ENCODE data around the gene APRT. TPM values are rescaled to one million over a fixed set of nuclear protein-coding genes. Genes with fewer than 3 reads are reported as not detected.

APRT gene
- total and polyA plus RNA-seq, 5 experiments from 2014 or later, result 174 to 492 (median 428) TPM

DNA sequence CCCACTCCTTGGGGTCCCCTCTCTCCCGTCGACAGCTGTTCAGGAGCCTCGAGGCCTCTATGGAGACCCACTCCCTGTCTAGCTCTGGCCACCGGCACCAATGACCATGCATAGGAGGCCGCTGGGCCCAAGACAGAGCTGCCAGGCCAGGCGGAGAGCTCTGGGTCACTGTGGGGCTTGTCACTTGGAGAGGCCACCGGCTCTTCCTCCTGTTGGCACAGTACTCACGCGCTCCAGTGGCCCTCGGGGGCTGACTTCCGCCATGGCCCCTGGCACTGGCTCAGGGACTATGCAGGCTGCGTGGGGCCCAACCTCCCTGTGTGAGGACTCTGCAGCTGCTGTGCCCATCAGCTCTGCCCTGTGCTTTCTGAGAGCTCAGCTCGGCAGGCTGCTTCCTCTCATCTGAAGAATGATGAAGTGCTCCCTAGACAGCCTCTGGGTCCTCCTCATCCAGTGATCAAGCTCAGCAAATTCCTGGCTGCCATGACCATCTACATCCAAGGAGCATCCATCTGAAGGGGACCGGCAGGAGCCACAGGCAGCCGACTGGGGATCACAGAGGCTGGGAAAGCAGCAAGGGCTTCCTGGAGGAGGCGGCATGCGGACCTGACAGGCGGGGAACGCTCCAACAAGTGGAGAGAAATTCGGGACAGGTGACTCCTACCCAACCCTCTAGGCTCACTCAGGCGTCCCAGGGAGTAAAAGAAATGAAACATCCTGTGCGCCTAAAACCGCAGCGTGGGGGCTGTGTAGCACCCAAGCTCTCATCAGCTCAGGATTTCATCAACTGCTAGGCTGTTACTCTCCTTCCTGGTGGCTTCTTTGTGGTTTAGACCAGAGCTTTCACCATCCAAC is 28.2 kb upstream of the APRT start:
- Mint-ChIP-seq H3K9me3 (no peaks in the 10 kb centered on the region), H3K36me3 (peaks cover 0 to 11% (median 7%) of the 10 kb centered on the region in 3 donors), H3K27ac (no peak overlapping the region), H3K27me3 (no peaks in the 10 kb centered on the region), H3K4me3 (no peak overlapping the region), H3K4me1 (no peaks in the 10 kb centered on the region)
- POLR2A ChIA-PET, result interaction anchor here (1.0 kb wide), 1 partner anchor 28 kb away, joined by 4 read pairs; the partner anchor contains the start of gene APRT
- no peak for ATAC-seq
- no peak for DNase-seq

DNA sequence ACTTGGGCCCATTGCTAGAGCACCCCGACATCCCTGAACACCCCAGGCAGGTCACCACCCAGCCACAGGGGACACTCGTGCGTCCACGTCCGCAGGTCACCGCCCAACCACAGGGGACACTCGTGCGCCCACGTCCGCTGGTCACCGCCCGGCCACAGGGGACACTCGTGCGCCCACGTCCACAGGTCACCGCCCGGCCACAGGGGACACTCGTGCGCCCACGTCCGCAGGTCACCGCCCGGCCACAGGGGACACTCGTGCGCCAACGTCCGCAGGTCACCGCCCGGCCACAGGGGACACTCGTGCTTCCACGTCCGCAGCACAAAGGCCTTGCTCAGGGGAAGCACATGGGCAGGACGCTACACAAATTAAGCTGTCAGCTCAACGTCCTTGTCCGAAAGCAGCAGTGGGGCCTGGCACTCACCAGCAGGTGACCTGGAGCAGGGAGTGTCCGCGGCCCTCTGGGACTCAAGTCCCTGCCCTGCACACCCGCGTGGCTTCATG is 27.4 kb upstream of the APRT start:
- no peaks in the 10 kb centered on the region for H3K9me3 Mint-ChIP-seq
- H3K4me3 Mint-ChIP-seq, result no peak overlapping the region
- H3K27me3 Mint-ChIP-seq, result no peaks in the 10 kb centered on the region
- POLR2A ChIA-PET, result interaction anchor here (1.0 kb wide), 1 partner anchor 27 kb away, joined by 4 read pairs; the partner anchor contains the start of gene APRT
- no peak overlapping the region for H3K27ac Mint-ChIP-seq
- H3K4me1 Mint-ChIP-seq, result no peaks in the 10 kb centered on the region
- peaks cover 0 to 11% (median 8%) of the 10 kb centered on the region in 3 donors for H3K36me3 Mint-ChIP-seq
- ATAC-seq (no peak), DNase-seq (no peak)

DNA sequence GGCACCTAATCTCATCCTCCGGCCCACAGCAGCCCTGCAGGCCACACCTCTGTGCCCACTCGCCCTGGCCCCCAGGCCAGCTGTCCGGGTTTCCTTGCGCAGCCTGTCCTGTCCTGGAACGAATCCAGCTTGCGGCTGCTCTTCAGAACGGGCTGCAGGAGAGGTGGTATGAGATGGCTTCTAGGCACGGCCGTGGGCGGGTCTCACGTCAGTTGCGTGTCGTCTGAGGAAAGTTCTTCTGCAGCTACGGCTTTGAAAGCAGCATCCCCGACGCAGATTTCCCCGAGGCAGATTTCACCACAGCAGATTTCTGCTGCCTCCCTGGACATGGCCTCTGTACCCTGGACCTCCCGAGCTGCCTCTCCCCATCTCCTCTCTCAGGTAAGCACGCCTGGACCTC is 26.8 kb upstream of the APRT start:
- Mint-ChIP-seq H3K4me3 (no peak overlapping the region), H3K9me3 (no peaks in the 10 kb centered on the region), H3K4me1 (no peaks in the 10 kb centered on the region), H3K27me3 (no peaks in the 10 kb centered on the region), H3K36me3 (peaks cover 0 to 8% (median 8%) of the 10 kb centered on the region in 3 donors), H3K27ac (no peak overlapping the region)
- ATAC-seq (no peak), DNase-seq (no peak)
- POLR2A ChIA-PET, result interaction anchor here (1.0 kb wide), 1 partner anchor 27 kb away, joined by 4 read pairs; the partner anchor contains the start of gene APRT

DNA sequence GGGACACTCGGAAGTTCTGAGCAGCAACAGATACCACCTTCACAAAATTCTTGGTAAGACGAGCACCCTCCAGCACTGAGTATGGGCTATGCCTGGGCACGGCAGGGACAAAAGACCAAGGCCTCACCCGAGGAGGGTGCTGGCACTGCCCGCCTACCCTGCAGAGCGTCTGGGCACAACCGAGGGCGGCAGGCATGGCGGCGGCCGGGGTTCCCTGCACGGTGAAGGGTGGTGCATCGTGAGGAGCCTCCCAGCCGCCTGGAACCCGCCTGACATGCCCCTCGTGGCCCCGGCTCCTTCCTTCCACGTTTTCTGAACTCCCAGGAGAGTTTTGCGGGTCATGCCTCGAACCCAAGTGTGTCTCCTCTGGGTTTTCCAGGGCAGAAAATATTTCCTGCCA is 26.1 kb upstream of the APRT start:
- Mint-ChIP-seq H3K27ac (no peak overlapping the region), H3K27me3 (no peaks in the 10 kb centered on the region), H3K36me3 (peaks cover 0 to 8% (median 8%) of the 10 kb centered on the region in 3 donors), H3K9me3 (no peaks in the 10 kb centered on the region), H3K4me1 (no peaks in the 10 kb centered on the region), H3K4me3 (no peak overlapping the region)
- DNase-seq, result no peak
- POLR2A ChIA-PET, result no interaction called here
- no peak for ATAC-seq

GRCh38 chr16:88836791-88837190 is 25.1 kb upstream of the APRT start:
- no peak for ATAC-seq
- H3K4me1 Mint-ChIP-seq, result no peaks in the 10 kb centered on the region

GRCh38 chr16:88835818-88836217 is 24.1 kb upstream of the APRT start:
- H3K9me3 Mint-ChIP-seq, result no peaks in the 10 kb centered on the region
- POLR2A ChIA-PET, result no interaction called here
- ATAC-seq (no peak), DNase-seq (no peak)
- H3K36me3 Mint-ChIP-seq, result peaks cover 0 to 8% (median 8%) of the 10 kb centered on the region in 3 donors
- no peaks in the 10 kb centered on the region for H3K4me1 Mint-ChIP-seq
- H3K4me3 Mint-ChIP-seq, result no peak overlapping the region
- H3K27me3 Mint-ChIP-seq, result no peaks in the 10 kb centered on the region
- H3K27ac Mint-ChIP-seq, result no peak overlapping the region

More at GRCh38 chr16:88836791-88837190, 25.1 kb upstream of the APRT start:
- Mint-ChIP-seq H3K36me3 (peaks cover 0 to 8% (median 8%) of the 10 kb centered on the region in 3 donors), H3K27ac (no peak overlapping the region), H3K27me3 (no peaks in the 10 kb centered on the region), H3K4me3 (no peak overlapping the region), H3K9me3 (no peaks in the 10 kb centered on the region)
- POLR2A ChIA-PET, result interaction anchor here (0.7 kb wide), 1 partner anchor 10 kb away, joined by 3 read pairs; no protein-coding TSS in a partner anchor
- no peak for DNase-seq

DNA sequence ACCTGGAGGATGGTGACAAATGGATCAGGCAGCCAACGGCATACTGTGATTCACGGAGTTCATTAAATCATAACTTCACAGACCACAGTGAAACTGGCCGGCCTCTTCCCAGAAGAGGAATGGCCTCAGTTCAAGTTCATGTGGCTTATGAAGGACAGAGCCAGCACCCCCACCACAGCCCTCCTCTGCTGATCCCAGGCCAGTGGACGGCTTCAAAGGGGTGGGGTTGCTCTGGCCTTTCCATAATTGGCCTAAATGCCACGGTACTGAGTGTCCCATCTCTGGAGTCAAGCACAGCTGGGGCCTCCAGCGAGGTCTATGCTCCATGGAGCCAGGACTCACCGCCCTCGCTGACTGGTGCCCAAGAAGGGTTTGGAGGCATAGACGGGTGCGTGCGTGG is 23.7 kb upstream of the APRT start:
- DNase-seq, result no peak
- POLR2A ChIA-PET, result no interaction called here
- peaks cover 0 to 8% (median 8%) of the 10 kb centered on the region in 3 donors for H3K36me3 Mint-ChIP-seq
- no peaks in the 10 kb centered on the region for H3K4me1 Mint-ChIP-seq
- no peaks in the 10 kb centered on the region for H3K9me3 Mint-ChIP-seq
- H3K27ac Mint-ChIP-seq, result no peak overlapping the region
- no peaks in the 10 kb centered on the region for H3K27me3 Mint-ChIP-seq
- H3K4me3 Mint-ChIP-seq, result no peak overlapping the region
- ATAC-seq, result no peak

DNA sequence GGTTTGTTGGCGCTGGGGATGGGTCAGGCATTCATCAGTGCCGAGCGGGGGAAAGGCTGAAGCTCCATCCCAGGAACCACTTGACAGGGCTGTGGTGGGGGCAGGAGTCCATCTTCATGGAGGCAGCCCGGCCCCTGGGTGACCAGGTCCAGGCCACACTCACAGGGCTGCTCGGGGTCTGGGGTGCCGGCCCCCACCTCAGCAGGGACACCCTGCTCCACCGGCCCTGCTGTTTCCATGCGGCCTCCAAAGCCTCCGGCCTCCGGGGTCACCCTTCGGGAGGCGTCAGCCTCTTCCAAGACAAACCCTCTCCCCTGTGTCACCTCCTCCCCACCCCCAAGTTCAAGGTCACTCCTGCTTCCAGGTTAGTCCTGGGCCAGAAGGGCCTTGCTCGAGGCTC is 22.9 kb upstream of the APRT start:
- H3K27me3 Mint-ChIP-seq, result no peaks in the 10 kb centered on the region
- peaks cover 0 to 4% (median 4%) of the 10 kb centered on the region in 3 donors for H3K36me3 Mint-ChIP-seq
- POLR2A ChIA-PET, result no interaction called here
- H3K9me3 Mint-ChIP-seq, result no peaks in the 10 kb centered on the region
- H3K4me1 Mint-ChIP-seq, result peaks cover 0 to 1% (median 0%) of the 10 kb centered on the region in 4 donors
- ATAC-seq (no peak), DNase-seq (no peak)
- no peak overlapping the region for H3K4me3 Mint-ChIP-seq
- H3K27ac Mint-ChIP-seq, result no peak overlapping the region

GRCh38 chr16:88833086-88833485 is 21.4 kb upstream of the APRT start:
- no peaks in the 10 kb centered on the region for H3K27me3 Mint-ChIP-seq
- ATAC-seq, result no peak
- H3K36me3 Mint-ChIP-seq, result peaks cover 0 to 4% (median 2%) of the 10 kb centered on the region in 3 donors
- H3K4me1 Mint-ChIP-seq, result peaks cover 0 to 1% (median 0%) of the 10 kb centered on the region in 4 donors
- H3K4me3 Mint-ChIP-seq, result no peak overlapping the region
- POLR2A ChIA-PET, result no interaction called here
- H3K9me3 Mint-ChIP-seq, result no peaks in the 10 kb centered on the region
- DNase-seq, result no peak
- H3K27ac Mint-ChIP-seq, result no peak overlapping the region

- DNase-seq, result no peak
- POLR2A ChIA-PET, result no interaction called here
- ATAC-seq, result no peak
- Mint-ChIP-seq H3K36me3 (peaks cover 0 to 4% (median 2%) of the 10 kb centered on the region in 3 donors), H3K27ac (no peak overlapping the region), H3K27me3 (no peaks in the 10 kb centered on the region), H3K9me3 (no peaks in the 10 kb centered on the region), H3K4me1 (peaks cover 0 to 1% (median 0%) of the 10 kb centered on the region in 4 donors), H3K4me3 (no peak overlapping the region)
Measured at GRCh38 chr16:88831838-88832237, 20.1 kb upstream of the APRT start.

DNA sequence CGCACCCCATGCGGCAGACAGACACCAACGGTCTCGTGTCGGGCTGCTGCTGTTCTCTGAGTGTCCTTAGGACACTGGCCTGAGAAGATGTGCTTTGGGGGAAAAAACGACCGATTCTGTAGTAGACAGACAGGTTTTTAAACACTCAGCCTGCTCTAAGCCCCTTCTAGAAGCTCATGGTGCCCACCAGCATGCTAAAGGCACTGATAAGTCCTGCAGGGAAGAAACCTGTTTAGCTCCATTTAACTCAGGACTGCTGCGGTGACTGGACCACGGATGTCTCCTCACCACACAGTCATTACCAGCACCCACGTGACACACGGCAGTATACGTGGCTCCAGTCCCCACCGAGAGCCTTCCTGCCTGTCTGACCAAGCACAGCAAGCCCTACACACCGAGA is 19.1 kb upstream of the APRT start:
- peaks cover 0 to 5% (median 2%) of the 10 kb centered on the region in 3 donors for H3K36me3 Mint-ChIP-seq
- ATAC-seq (no peak), DNase-seq (no peak)
- POLR2A ChIA-PET, result interaction anchor here (0.6 kb wide), 1 partner anchor 19 kb away, joined by 3 read pairs; the partner anchor contains the start of gene APRT
- no peak overlapping the region for H3K4me3 Mint-ChIP-seq
- H3K27me3 Mint-ChIP-seq, result no peaks in the 10 kb centered on the region
- no peak overlapping the region for H3K27ac Mint-ChIP-seq
- peaks cover 0 to 1% (median under 1%) of the 10 kb centered on the region in 4 donors for H3K4me1 Mint-ChIP-seq
- H3K9me3 Mint-ChIP-seq, result no peaks in the 10 kb centered on the region

- Mint-ChIP-seq H3K36me3 (peaks cover 0 to 5% (median 2%) of the 10 kb centered on the region in 3 donors), H3K4me3 (no peak overlapping the region), H3K27ac (peak overlapping the region in 1 of 10 donors; percentile 32), H3K9me3 (no peaks in the 10 kb centered on the region), H3K4me1 (peaks cover 0 to 2% (median under 1%) of the 10 kb centered on the region in 4 donors), H3K27me3 (no peaks in the 10 kb centered on the region)
- DNase-seq, result no peak
- no peak for ATAC-seq
- POLR2A ChIA-PET, result interaction anchor here (0.6 kb wide), 1 partner anchor 18 kb away, joined by 3 read pairs; the partner anchor contains the start of gene APRT
Measured at GRCh38 chr16:88830258-88830657, 18.5 kb upstream of the APRT start.

GRCh38 chr16:88828711-88829110 is 17.0 kb upstream of the APRT start:
- no peaks in the 10 kb centered on the region for H3K27me3 Mint-ChIP-seq
- peaks cover 0 to 1% (median 0%) of the 10 kb centered on the region in 3 donors for H3K36me3 Mint-ChIP-seq
- no peaks in the 10 kb centered on the region for H3K9me3 Mint-ChIP-seq
- H3K4me3 Mint-ChIP-seq, result no peak overlapping the region
- peaks cover 0 to 2% (median under 1%) of the 10 kb centered on the region in 4 donors for H3K4me1 Mint-ChIP-seq
- DNase-seq (no peak), ATAC-seq (no peak)
- POLR2A ChIA-PET, result no interaction called here
- H3K27ac Mint-ChIP-seq, result no peak overlapping the region
